ELR (cell line): ENCODE measurements around the gene TBC1D10A.

Experiments
- DNase-seq: peaks from one replicate; pipeline ENCODE4 v3.0.0-alpha.2; 2015; ENCODE audit warnings: low read depth

Gene TBC1D10A

DNA sequence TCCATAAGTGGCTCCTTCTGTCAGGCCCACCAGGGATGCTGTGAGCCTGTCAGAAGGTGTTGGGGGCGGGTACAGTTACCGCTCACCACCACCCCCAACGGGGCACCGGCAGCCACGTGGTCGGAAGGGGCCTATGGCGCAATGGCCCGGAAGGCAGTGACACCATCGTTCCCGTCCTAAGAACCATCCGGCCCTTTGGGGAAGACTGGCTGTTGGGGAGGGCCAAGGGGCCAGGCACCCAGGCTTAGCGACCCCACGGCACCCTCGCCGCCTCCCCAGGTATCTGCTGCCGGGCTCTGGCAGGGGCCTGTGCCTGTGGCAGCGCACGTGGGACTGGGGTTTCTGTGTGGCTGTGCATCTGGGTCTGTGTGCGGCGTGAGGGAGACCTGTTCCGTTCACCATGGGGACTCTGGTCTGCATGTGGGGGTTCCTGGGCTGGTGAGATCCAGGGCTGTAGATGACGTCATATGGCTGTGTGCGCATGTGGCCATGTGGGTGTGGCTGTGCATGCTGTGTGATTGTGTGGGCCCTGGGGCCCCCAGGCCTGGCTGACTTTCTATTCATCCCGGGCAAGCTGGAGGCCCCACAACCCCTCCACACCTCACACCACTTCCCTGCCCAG lies 60.8 kb downstream of the TBC1D10A start:
- DNase-seq: no peak

DNA sequence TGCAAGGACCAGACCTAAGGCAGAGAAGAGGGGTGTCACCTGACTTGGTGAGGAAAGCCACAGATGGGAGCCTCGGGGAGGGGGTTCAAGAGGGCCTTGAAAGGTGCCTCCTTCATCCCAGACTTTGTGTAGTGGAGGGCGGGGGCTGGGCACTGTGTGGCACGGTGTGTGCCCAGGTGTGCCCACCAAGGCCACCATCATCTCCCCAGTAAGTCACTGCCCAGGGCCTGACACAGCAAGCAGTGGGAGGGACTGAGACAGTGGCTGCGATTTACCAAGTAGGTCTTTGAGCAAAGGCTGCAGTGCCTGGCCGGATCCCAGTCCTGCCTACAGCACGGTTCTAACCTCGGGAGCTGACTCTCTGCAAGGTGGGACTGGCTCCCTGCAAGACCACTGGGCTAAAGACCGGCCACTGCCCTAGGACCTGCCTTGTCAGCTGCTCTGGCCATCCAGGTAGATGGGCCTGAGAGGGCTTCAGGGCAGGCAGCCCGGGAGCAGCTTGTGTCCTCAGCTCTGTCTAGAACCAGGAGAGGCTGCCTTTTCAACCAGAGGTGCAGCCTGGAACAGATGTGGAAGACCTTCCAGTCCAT lies 61.5 kb downstream of the TBC1D10A start:
- DNase-seq: no peak

DNA sequence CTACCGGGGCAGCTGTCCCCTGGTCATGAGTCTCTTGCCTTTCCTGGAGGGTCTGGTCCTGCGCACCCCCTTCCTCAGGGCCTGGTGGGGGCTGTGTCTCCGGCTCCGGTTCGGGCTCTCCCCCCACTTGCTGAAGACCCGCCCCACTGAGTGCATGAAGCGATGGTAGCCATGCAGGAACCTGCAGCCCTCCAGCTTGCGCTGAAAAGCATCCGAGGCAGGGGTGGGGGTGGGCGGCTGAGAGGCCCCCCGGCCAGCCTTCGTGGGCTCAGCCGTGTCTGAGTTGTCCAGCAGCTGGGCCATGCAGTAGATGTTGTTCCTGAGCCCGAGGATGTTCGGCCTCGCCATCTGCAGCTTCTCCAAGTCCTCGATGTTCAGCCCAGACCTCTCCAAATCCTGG lies 62.9 kb downstream of the TBC1D10A start:
- no peak for DNase-seq

DNA sequence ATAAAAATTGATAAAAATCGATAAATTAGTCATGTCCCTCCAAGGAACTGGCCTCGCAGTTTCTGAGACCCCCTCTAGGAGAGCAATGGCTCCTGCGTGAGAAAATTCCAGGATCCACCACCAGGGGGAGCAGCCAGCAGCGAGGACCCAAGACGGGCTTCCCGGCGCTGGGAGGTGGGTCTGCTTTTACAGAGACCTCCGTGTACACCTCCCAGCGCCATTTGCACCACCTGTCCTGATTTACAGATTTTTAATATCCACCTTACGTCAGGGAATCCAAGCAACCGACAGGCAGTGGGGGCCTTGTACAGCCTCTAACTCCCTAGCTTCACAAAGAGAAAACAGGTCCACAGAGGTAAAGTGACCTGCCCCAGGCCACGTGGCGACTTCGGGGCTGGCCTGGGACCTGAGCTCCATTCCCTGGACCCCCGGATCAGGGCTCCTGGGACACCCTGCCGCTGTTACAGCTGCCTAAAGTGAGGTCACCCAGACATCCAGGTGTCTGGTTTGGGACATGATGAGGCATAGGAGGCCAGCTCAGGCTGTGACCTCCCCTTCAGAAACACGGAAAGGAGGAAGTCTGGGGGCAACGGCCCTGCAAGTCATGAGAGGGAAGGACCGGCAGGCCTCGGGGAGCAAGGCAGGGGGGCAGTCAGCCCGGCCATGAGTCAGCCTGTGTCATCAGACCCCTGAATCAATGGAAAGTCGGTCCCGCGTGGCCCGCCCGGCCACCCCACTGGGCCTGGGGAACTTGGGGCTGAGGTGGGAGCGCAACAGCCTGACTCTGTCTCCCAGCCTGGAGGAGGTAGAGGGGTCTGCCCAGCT lies 63.6 kb downstream of the TBC1D10A start:
- DNase-seq: peak; percentile 80

DNA sequence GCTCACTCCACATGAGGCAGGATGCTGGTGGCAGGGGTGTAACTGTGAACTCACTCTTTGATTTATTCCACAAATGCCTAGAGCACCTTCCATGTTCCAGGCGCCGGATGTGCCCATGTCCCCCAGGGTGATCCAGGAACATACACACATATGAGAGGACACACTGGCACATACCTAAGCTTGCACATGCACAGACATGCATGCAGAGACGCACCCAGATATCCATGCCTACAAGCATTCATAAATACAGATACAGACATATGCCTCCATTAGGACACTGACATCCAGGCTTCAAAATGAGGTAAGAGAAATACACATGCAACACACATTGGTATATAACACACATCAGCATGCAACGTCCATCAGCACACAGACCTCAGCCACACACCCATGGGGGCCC lies 64.6 kb downstream of the TBC1D10A start:
- no peak for DNase-seq

DNA sequence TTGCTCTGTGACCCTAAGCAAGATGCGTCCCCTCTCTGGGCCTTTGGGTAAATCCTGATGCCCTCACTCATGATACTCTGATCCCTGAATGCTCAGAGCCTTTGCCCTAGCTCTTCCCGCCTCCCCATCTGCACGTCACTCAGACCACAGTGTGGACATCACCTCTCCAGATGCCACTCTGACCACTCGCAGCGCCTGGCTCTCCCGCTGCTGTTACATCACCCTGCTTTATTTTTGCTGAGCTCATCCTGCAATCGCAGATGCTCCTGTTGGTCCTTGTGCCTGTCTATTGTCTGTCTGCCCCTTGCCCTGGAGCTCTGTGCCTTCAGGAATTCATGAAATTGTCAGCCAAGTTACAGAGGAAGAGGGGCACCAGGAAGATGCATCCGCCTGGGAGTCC lies 65.6 kb downstream of the TBC1D10A start:
- DNase-seq: no peak

DNA sequence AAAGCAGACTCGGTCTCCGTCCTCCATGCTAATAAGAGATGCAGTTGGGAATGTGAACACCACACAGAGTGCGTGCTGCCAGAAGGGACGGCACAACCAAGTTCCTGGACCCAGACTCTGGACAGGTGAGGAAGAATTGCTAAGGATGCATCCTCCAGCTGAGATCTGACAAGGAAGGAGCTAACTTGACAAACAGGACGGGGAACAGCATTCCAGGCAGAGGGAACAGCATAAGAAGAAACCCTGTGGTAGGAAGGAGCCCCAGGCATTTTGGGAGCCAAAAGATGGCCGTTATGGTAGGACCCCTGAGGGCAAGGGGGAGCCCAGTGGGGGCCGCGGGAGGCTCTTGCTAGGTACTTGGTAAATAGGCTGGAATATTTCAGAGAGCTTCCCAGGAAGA lies 66.1 kb downstream of the TBC1D10A start:
- no peak for DNase-seq

DNA sequence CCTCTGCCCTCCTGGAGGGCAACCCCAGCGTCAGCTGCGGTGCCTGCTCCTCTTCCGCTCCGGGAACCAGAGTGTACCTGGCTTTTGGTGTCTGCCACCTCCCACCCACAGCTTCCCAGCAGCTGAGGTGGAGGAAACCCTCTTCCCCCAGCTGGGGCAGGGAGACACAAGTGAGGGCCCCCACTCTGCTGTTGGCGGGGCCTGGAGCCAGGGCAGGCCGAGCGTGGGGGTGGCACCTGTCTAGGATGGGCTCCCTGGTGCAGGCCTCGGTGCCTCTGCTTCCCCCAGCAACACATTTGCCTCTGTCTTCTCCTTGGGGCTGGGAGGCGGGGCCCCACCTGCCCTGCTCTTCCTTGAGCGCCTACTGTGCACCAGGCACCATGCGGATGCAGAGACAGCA lies 66.5 kb downstream of the TBC1D10A start:
- no peak for DNase-seq

DNA sequence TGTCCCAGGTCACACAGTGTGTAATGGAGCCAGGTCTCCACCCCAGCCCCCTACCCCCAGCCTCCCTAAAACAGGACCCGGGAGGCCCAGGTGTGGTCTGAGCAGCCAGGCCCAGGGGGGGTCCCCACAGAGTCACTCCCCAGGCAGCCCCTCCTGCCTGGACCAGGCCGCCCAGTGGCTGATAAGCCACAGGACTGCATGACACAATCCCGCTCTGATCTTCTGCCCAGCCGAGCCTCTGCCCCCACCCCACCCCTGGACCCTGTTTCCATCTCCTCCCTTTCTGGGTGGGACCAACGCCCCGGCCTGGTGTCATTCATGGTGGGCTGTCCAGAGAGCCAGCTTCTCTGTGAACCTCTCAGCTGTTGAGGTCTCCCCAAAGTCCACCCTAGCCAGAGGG lies 72.4 kb downstream of the TBC1D10A start:
- DNase-seq: no peak

DNA sequence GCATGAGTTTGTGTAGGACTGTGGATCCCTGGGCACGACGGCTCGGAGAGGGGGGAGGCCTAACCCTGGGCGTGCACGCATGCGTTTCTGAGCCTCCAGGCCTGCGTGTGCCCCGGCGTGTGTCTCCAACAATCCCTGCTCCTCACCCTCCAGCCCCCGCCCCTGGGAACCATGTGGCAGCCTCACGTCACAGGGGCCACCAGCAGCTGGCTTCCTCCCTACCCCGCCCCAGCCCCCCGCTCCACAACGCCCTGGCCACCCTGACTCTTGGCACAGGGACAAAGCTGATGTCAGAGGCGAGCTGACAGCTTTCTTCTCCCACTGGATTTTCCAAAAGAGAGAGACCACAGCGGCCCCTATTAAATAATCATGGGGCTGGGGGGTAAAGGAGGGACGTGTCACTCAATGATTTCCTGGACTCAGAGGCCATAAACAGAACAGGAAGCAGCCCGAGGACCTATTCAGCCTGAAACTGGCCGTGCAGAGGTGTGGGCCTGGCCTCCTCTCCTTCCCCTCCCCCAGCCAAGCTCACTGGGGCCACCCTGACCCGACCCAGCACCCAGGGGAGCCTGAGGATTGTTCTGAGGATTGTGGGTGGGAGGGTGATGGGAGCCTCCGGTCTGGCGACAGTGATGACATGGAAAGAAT lies 73.4 kb downstream of the TBC1D10A start:
- DNase-seq: no peak

DNA sequence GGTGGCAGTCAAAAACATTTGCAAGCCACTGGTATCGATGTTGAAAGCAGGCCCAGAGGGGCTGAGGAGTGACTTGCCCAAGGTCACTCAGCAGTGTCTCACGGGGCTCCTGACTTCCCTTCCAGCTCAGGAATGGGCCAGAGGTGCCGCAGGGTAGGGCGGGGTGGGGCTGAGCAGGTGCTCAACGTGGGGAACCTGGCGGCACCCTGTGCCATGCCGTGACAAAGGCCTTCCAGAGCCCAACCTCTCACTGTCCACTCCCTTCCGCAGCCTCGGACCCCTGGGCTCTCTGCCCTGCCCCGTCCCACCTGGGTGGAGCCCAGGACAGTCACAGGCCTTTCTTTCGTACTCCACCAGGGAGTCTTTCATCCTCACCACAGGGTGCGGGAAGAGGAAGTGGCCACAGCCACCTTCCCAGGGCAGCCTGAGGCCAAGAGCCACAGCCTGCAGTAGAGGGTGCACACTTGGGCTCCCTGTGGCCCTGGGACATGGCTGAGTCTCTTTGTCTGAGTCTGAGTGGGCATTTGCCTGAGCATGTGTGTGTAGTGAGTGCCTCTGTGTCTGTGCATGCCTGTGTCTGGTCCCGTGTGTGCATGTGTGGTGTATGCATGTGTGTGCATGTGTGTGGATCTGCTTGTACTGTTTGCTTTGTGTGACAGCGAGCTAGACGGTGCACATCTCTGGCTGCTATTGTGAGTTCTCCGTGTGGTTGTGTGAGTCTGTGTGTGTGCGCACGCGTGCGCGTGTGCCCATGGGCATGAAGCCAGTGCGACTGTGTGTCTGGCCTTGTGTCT lies 74.1 kb downstream of the TBC1D10A start:
- DNase-seq: peak; percentile 47

DNA sequence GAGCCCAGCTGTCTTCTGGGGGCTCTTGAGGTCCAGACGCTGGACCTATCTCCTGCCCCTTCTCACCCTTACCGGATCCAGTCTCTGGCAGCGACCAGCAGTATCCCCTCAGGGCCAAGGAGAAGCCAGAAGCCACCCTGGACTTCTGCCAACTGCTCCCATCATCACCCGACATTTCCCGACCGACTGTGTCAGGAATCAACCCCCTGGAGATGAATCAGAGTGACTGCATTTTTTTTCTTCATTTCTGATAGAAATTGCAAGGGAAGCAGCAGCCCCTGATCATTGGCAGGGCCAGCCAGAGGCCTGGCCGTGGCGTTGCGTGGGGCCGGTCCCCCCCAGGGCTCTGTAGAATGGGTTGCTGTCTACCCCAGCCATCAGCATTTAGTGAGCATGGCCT lies 75.0 kb downstream of the TBC1D10A start:
- DNase-seq: peak; percentile 94

DNA sequence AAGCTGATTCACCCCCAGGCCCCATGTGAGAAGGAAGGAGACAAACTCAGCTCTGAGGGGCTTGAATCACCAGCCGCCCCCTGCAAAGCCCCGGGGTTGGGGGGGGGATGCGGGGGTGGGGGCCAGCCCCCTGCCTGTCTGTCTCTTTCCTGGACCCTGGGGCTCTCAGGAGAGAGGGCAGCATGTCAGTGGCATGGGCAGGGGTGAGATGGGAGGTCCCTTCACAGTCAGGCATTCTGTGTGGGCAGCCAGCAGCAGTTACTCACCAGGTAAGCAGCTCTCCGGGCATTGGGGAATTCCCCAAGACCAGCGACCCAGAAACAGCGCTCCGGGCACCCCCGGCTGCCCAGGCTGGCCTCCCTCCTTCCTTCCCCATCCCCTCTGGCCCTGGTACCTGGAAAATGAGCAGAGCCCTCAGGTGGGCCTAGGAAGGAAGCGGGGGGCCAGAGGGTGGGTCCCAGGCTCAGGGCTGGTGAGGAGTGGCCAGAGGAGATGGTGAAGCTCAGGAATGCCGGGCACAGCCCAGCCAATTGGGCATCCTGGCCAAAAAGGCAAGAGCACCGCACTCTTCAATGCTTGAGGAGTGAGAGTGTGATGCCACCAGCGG lies 76.0 kb downstream of the TBC1D10A start:
- peak; percentile 91 for DNase-seq

DNA sequence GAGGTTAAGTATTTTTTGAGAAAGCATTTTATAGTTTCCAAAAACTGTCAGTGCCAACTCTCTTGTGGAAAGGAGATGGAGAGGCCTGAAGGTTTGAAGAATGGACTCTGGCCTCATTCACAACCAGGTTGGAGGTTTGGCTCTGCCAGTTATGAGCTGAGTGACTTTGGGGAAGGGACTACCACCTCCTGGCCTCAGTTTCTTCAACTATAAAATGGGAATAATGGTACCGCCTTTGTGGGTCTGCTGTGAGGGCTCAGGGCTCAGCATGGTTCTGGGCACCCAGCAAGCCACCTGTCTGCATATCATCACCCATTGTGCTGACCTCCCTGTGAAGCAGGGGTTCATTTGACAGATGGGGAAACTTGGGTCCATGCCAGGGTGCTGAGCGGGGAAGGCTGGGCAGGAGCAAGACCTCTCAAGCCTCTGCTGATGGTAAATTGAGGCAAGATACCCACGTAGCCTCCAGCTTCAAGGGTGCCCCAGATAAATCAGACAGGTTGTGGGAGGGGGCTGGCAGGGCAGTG lies 76.6 kb downstream of the TBC1D10A start:
- no peak for DNase-seq

DNA sequence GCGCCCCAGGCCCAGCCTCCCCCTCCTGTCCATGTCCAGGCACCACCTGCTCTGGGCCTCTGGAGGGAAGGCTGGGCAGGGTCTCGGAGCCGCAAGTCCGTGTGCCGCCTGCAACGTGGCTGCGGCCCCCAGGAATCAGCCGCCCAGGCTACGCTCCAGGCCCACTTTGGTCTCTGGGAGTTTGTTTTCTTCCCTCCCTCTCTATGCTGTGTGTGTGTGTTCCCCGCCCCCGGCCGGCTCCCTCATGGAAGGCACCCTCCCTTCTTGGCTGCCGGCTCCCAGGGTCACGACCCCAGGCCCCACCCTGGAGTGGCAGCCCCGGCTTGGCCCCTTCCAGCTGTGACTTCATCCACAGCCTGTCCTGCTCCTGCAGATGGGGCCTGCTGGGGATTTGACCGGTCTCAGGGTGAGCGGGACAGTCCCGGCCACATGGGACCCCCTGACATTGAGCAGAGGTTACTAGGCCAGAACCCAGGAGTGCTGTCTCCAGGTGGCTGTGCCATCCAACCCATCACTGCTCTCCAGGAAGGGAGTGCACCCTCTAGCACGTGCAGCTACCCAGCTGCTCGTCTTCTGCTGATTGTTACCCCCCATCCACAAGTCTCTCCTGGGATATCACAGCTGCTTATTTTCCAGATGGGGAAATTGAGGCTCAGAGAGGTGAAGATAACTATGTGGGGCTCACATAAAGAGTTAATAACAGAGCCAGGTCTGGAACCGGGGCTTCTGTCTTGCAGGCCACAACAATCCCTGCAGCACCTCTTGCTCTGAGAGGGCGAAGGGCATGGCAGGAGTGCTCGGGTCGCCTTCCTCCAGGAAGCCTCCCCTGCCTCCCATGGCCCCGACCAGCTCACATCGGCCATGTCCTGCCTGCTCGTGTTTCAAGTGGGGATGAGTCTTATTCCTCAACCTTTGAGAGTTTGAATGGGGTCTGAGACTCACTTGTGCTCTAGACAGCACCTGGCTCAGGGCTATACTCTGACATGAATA lies 77.4 kb downstream of the TBC1D10A start:
- no peak for DNase-seq

DNA sequence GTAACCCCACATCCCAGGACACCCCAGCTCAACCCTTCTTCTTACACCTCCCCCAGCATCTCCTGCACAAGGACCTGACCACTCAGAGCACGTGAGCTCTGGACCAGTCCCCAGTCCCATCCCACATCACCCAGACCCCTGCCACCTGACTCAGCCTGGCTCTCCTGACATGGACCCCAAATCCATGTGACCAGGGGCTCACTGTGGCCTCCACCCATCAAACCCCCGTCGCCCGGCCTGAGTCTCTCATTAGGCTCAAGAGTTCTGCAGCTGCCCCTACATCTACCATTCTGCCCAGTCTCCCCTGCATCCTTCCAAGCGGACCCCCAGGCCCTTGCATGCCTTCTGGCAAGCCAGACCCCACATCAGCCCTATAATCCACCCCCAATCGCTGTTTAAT lies 78.3 kb downstream of the TBC1D10A start:
- DNase-seq: no peak

DNA sequence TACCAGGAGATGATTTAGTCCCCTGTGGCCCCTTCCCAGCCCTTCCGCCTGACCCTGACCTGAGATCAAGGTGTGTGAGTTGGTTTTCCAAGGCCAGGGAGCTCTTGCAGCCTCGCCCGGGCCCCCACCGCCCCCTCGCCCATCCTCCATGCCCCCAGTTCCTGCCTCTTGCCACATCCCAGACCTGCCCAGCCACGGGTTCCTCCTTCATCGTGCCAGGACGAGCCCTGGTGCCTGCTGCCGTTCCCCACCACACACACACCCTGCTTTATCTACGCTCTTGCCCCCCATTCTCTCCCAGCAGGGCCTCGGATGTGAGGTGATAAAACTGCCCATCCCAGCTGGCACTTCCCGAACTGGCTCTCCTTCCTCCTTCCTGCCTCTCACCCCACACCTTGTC lies 78.8 kb downstream of the TBC1D10A start:
- DNase-seq: no peak

DNA sequence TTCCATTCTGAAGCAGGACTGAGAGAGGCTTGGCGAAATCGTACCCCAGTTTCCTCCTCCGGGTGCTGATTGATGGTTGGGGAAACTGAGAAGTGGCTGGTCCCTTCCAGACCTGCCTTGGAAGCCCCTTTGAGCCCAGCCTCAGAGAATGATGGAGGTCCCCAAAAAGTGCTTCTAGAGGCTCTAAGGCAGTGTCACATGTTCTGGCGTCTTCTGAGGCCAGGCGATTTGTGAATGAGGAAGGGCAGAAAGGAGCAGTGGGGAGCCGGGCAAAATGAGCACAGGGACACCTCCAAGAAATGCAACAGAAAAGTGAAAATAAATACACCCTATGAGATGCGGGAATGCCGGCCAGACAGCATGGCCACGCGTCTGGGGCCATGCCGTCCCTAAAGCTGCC lies 79.2 kb downstream of the TBC1D10A start:
- DNase-seq: no peak

DNA sequence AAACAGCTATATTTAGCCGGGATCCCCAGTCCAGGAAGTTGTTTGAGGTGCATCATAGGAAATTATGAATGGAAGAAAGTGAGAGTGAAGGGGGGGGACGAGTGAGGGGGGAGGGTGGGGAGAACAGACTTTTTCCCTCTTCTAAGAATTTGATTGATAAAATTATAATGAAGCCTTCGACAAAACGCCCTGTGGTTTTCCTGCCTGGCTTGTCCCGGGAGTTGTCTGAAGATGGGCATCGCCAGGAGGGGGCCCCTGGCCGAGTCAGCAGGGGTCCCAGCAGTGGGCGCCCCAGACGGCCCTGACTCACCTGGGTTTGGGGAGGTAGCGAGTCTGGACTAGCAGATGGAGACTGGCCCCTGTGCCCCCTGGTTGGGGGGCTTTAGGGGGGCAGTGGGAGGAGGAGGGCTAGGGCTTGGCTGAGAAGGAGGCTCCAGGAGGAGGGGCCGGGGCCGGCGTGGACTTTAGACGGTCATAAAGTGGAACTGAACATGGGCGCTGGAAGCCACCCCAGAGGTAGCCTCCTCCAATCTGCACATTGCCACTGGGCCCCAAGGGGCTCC lies 79.8 kb downstream of the TBC1D10A start:
- DNase-seq: peak; percentile 74
